Ovary (tissue), 9 donors: ENCODE results near the gene CHRNA10. TPM values are rescaled to one million over a fixed set of nuclear protein-coding genes. Genes with fewer than 3 reads are reported as not detected.
"Not testable (repeated sequence)": the region's sequence is repeated elsewhere in the genome, so short reads cannot be mapped to it uniquely, and the experiment has no call there.

Source experiments
- DNase-seq, 5 donors: peaks; one replicate each; pipeline ENCODE4 v3.0.0-alpha.2; 2019 to 2020
- H3K27ac ChIP-seq, 2 donors: fragments of 200-600 bp; one replicate each; pipeline versions ENCODE4 v1.5.1 to v1.8.0; 2019 to 2022
- H3K27me3 ChIP-seq: fragments of 200-600 bp; one replicate; pipeline ENCODE4 v1.8.0; 2022
- H3K36me3 ChIP-seq: fragments of 200-600 bp; sonication (generic); one replicate; pipeline ENCODE4 v1.5.1; 2019
- H3K4me1 ChIP-seq: one replicate; pipeline ENCODE4 v1.8.1; 2013; ENCODE audit warnings: mild to moderate bottlenecking, moderate library complexity; ENCODE audit not compliant: insufficient read depth
- H3K4me3 ChIP-seq: fragments of 200-600 bp; sonication (generic); one replicate; pipeline ENCODE4 v1.5.1; 2017
- H3K9me3 ChIP-seq, 2 donors: fragments of 200-600 bp in 1 of 2; sonication (generic) in 1 of 2; one replicate each; pipeline versions ENCODE4 v1.5.1 to v1.8.1; 2013 to 2019; ENCODE audit warnings: mild to moderate bottlenecking in 1 of 2, moderate library complexity in 1 of 2
- EP300 ChIP-seq: sonication (generic); formaldehyde crosslinking; IDR thresholded peaks from one replicate; pipeline ENCODE4 v1.6.1; 2017; ENCODE audit warnings: antibody characterized with exemption
- POLR2A ChIP-seq: fragments of 450-650 bp; IDR thresholded peaks from one replicate; pipeline ENCODE4 v1.6.1; 2017; ENCODE audit warnings: antibody characterized with exemption, mild to moderate bottlenecking, moderate library complexity
- WGBS, 3 donors: extraction: QIAGEN DNeasy Blood & Tissue Kit in 1 of 3; methylation state at CpG; one replicate each; pipeline versions ENCODE4 v1.1.5 to v1.1.7; 2013 to 2017; 5-methylcytosine and 5-hydroxymethylcytosine counted together
- intact Hi-C, 4 donors: fragments of 100-400 bp; cut with DNase I; formaldehyde crosslinking; loops; one replicate each; pipeline versions ENCODE4 v1.11.0 to v1.15.1; 2022 to 2023
- polyA plus RNA-seq, 2 donors: library from polyadenylated mRNA; stranded (reverse); fragments of 200-250 nt in 1 of 2; fragments of 350-450 nt in 1 of 2; fragmentation: Illumina TruSeq in 1 of 2; extraction: RNeasy Lipid Tissue Mini Kit (QIAGEN cat#74804) in 1 of 2; gene quantifications; one replicate each; pipeline ENCODE4 v1.2.3, GENCODE V29; 2013 to 2014
- total RNA-seq, 7 donors: library from RNA; depleted of rRNA in 2 of 7; stranded (reverse); fragments of >200 nt in 2 of 7; fragmentation: NEBNext Ultra II Directional in 3 of 7; extraction: Animal tissue kit (Norgen Biotek cat#: 25700) in 3 of 7; gene quantifications; one replicate each; pipeline versions ENCODE4 v1.1.0 to v1.2.4, GENCODE V29; 2016 to 2023
- TF ChIP-seq, protein P1 (sequence below), 3 donors: fragments of 450-650 bp in 2 of 3; fragments of 200-600 bp in 1 of 3; IDR thresholded peaks; one replicate each; pipeline versions ENCODE4 v1.5.1 to v1.8.0; 2016 to 2022; ENCODE audit warnings: antibody characterized with exemption in 3 of 3, mild to moderate bottlenecking in 1 of 3
- donor health status: DM: no; HTN: no; CAD: no; lungs with moderate emphysema.
- donor health status: DM: no; HTN: no; CAD: no.
- donor health status: Bipolar disorder and iron deficiency.
- donor health status: DM: yes; HTN: yes; CAD: no.
- donor health status: DM: no; HTN: no; CAD: no.
- donor health status: DM: yes; HTN: yes; CAD: no.

Gene CHRNA10
- total and polyA plus RNA-seq, 9 donors = 0.34 to 3.9 (median 0.79) TPM

DNA sequence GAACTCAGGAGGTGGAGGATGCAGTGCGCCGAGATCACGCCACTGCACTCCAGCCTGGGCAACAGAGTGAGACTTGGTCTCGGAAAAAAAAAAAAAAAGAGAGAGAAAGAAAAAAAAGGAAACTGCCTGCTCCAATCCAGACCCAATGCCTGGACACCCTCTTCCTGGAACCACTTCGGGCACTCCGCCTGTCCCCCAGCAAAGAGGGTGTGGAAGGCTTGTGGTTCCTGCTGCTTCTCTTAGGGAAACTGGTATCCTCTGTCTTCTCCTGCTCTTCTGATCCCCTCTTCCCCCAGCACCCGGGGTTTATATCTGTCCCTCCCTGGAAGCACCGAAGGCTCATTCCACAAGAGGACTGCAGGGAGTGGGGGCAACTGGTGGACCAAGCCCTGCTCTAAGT is 12.9 kb downstream of the CHRNA10 start:
- Histone ChIP-seq H3K27ac (no peak overlapping the region), H3K4me3 (no peak overlapping the region), H3K36me3 (no peaks in the 10 kb centered on the region), H3K4me1 (no peaks in the 10 kb centered on the region), H3K9me3 (no peaks in the 10 kb centered on the region), H3K27me3 (no peaks in the 10 kb centered on the region)
- DNase-seq = no peak
- TF ChIP-seq POLR2A (no peak), EP300 (no peak)
- intact Hi-C loops = no loop called here
- WGBS, 3 donors = 90 to 92% (median 91%) methylated on average over 8 of the region's 8 CpGs

GRCh38 chr11:3657331-3657730 is 13.9 kb downstream of the CHRNA10 start:
- H3K4me1 ChIP-seq, intact Hi-C loops, DNase-seq, H3K27ac ChIP-seq, H3K36me3 ChIP-seq, H3K9me3 ChIP-seq, H3K27me3 ChIP-seq, H3K4me3 ChIP-seq: not testable (repeated sequence)
- WGBS, 3 donors = 74 to 80% (median 75%) methylated on average over 5 of the region's 5 CpGs

- intact Hi-C loops = no loop called here
- Histone ChIP-seq H3K27me3 (no peaks in the 10 kb centered on the region), H3K4me3 (no peak overlapping the region), H3K36me3 (no peaks in the 10 kb centered on the region), H3K4me1 (no peaks in the 10 kb centered on the region), H3K9me3 (no peaks in the 10 kb centered on the region), H3K27ac (no peak overlapping the region)
- DNase-seq = no peak
- TF ChIP-seq POLR2A (no peak), EP300 (no peak)
- TF ChIP-seq, protein P1, sequence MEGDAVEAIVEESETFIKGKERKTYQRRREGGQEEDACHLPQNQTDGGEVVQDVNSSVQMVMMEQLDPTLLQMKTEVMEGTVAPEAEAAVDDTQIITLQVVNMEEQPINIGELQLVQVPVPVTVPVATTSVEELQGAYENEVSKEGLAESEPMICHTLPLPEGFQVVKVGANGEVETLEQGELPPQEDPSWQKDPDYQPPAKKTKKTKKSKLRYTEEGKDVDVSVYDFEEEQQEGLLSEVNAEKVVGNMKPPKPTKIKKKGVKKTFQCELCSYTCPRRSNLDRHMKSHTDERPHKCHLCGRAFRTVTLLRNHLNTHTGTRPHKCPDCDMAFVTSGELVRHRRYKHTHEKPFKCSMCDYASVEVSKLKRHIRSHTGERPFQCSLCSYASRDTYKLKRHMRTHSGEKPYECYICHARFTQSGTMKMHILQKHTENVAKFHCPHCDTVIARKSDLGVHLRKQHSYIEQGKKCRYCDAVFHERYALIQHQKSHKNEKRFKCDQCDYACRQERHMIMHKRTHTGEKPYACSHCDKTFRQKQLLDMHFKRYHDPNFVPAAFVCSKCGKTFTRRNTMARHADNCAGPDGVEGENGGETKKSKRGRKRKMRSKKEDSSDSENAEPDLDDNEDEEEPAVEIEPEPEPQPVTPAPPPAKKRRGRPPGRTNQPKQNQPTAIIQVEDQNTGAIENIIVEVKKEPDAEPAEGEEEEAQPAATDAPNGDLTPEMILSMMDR (IDR thresholded peaks at IDR 0.05) = no peak
- WGBS, 3 donors = 89 to 96% (median 91%) methylated on average over 3 of the region's 3 CpGs
These were observed 15.6 kb downstream of the CHRNA10 start for GRCh38 chr11:3655547-3655946.

- intact Hi-C loops = not testable (repeated sequence)
These were observed 18.7 kb downstream of the CHRNA10 start for GRCh38 chr11:3652514-3652913.

DNA sequence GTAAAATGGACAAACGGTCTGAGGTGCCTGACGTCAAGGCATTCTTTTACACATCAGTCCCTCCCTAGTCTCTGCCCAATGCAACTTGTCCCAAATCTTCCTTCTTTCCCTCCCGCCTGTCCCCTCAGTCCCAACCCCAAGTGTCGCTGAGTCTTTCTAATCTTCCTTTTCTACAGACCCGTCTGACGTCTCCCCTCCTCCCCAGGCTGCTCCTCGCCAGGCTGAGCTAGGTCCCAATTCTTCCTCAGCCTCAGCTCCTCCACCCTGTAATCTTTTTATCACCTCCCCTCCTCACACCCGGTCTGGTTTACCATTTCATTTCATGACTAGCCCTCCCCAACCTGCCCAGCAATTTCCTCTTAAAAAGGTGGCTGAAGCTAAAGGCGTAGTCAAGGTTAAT is 21.8 kb downstream of the CHRNA10 start:
- H3K4me3 ChIP-seq, H3K9me3 ChIP-seq, H3K27me3 ChIP-seq, H3K4me1 ChIP-seq, H3K27ac ChIP-seq, H3K36me3 ChIP-seq, intact Hi-C loops, DNase-seq: not testable (repeated sequence)
- 22 to 29% (median 23%) methylated on average over 9 of the region's 9 CpGs for WGBS, 3 donors

More at GRCh38 chr11:3652514-3652913, 18.7 kb downstream of the CHRNA10 start:
- 61 to 87% (median 81%) methylated on average over 2 to 3 of the region's 3 CpGs for WGBS, 3 donors
- H3K4me1 ChIP-seq, H3K9me3 ChIP-seq, H3K27me3 ChIP-seq, H3K27ac ChIP-seq, H3K36me3 ChIP-seq, H3K4me3 ChIP-seq, DNase-seq: not testable (repeated sequence)

DNA sequence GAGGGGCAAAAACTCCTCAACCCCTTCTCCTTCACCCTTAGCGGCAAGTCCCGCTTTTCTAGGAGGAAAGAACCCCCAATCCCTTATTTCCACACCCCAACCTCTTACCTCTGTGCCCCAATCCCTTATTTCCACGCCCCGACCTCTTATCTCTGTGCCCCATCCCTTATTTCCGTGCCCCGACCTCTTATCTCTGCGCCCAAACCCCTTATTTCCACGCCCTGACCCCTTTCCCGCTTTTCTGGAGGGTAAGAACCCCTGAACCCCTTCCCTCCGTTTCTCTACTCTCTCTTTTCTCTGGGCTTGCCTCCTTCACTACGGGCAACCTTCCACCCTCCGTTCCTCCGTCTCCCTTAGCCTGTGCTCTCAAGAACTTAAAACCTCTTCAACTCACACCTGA is 22.3 kb downstream of the CHRNA10 start:
- WGBS, 3 donors = 71 to 84% (median 73%) methylated on average over 13 of the region's 13 CpGs
- DNase-seq, H3K36me3 ChIP-seq: not testable (repeated sequence)

GRCh38 chr11:3645552-3645951 is 25.6 kb downstream of the CHRNA10 start:
- DNase-seq = no peak
- WGBS, 3 donors = 81 to 85% (median 83%) methylated on average over 7 of the region's 7 CpGs
- TF ChIP-seq POLR2A = no peak
- TF ChIP-seq, protein P1 (IDR thresholded peaks at IDR 0.05) = no peak
- no peak for TF ChIP-seq EP300
- Histone ChIP-seq H3K4me3 (no peak overlapping the region), H3K36me3 (no peaks in the 10 kb centered on the region), H3K4me1 (peaks cover 6% of the 10 kb centered on the region), H3K27ac (no peak overlapping the region), H3K27me3 (no peaks in the 10 kb centered on the region), H3K9me3 (no peaks in the 10 kb centered on the region)
- intact Hi-C loops = no loop called here

More for the DNA sequence above, 22.3 kb downstream of the CHRNA10 start:
- H3K27me3 ChIP-seq, H3K27ac ChIP-seq, intact Hi-C loops, H3K4me1 ChIP-seq, H3K4me3 ChIP-seq, H3K9me3 ChIP-seq: not testable (repeated sequence)
